Mesenchymal stem cell (in vitro differentiated cells and primary cell): ENCODE data around the gene EFNA5.

ENCODE experiments used
- DNase-seq: peaks from one replicate; pipeline ENCODE4 v3.0.0-alpha.2; 2013
- H2AFZ ChIP-seq: one replicate; pipeline ENCODE4 v1.6.1; 2013; ENCODE audit warnings: low read depth, mild to moderate bottlenecking, control low read depth, inconsistent platforms, low read length, moderate library complexity
- H2AK5ac ChIP-seq: 2 replicates; pipeline ENCODE4 v1.6.1; 2013; ENCODE audit warnings: low read length, moderate library complexity, mild to moderate bottlenecking, inconsistent platforms; ENCODE audit not compliant: severe bottlenecking
- H2BK120ac ChIP-seq: one replicate; pipeline ENCODE4 v1.6.1; 2013; ENCODE audit warnings: low read depth, mild to moderate bottlenecking, inconsistent platforms, low read length, moderate library complexity
- H2BK12ac ChIP-seq, 2 experiments: one replicate each; pipeline ENCODE4 v1.6.1; 2013; ENCODE audit warnings: inconsistent platforms in 2 of 2, low read length in 2 of 2, mild to moderate bottlenecking in 2 of 2, moderate library complexity in 2 of 2, control low read depth in 1 of 2
- H2BK15ac ChIP-seq: one replicate; pipeline ENCODE4 v1.6.1; 2013; ENCODE audit warnings: mild to moderate bottlenecking, low read depth, inconsistent platforms; ENCODE audit not compliant: poor library complexity, severe bottlenecking
- H2BK5ac ChIP-seq: 2 replicates; pipeline ENCODE4 v1.6.1; 2013; ENCODE audit warnings: low read depth, mild to moderate bottlenecking, low read length, control low read depth, inconsistent platforms; ENCODE audit not compliant: poor library complexity, severe bottlenecking
- H3K14ac ChIP-seq, 2 experiments: one replicate each; pipeline ENCODE4 v1.6.1; 2013; ENCODE audit warnings: inconsistent platforms in 2 of 2, low read length in 2 of 2, control low read depth in 1 of 2, mild to moderate bottlenecking in 1 of 2, moderate library complexity in 1 of 2
- H3K18ac ChIP-seq, 2 experiments: one replicate each; pipeline ENCODE4 v1.6.1; 2013; ENCODE audit warnings: inconsistent platforms in 2 of 2, low read length in 2 of 2, control low read depth in 1 of 2, low read depth in 1 of 2, mild to moderate bottlenecking in 1 of 2
- H3K23ac ChIP-seq, 2 experiments: one replicate each; pipeline ENCODE4 v1.6.1; 2013; ENCODE audit warnings: inconsistent platforms in 2 of 2, low read length in 2 of 2, mild to moderate bottlenecking in 2 of 2, moderate library complexity in 2 of 2, control low read depth in 1 of 2
- H3K27ac ChIP-seq: 2 replicates; pipeline ENCODE4 v1.5.1; 2013; ENCODE audit warnings: mild to moderate bottlenecking, moderate library complexity, low read length, control low read depth, inconsistent platforms; ENCODE audit not compliant: poor library complexity, severe bottlenecking
- H3K27me3 ChIP-seq, 2 experiments: 2 replicates each; pipeline versions ENCODE4 v1.6.1 to v1.7.0; 2013; ENCODE audit warnings: low read length in 2 of 2, mild to moderate bottlenecking in 2 of 2, moderate library complexity in 2 of 2, control low read depth in 1 of 2, inconsistent platforms in 1 of 2; ENCODE audit not compliant: control insufficient read depth in 1 of 2, insufficient read depth in 1 of 2
- H3K36me3 ChIP-seq, 2 experiments: 2 replicates each; pipeline versions ENCODE4 v1.6.1 to v1.7.0; 2013; ENCODE audit warnings: low read length in 2 of 2, control low read depth in 1 of 2, inconsistent platforms in 1 of 2, low read depth in 1 of 2, mild to moderate bottlenecking in 1 of 2; ENCODE audit not compliant: insufficient read depth in 2 of 2, control insufficient read depth in 1 of 2
- H3K4ac ChIP-seq, 2 experiments: one replicate each; pipeline ENCODE4 v1.6.1; 2013; ENCODE audit warnings: inconsistent platforms in 2 of 2, low read length in 2 of 2, mild to moderate bottlenecking in 2 of 2, moderate library complexity in 2 of 2, control low read depth in 1 of 2, low read depth in 1 of 2
- H3K4me1 ChIP-seq: 2 replicates; pipeline ENCODE4 v1.6.1; 2013; ENCODE audit warnings: low read depth, low read length, control low read depth; ENCODE audit not compliant: control insufficient read depth, insufficient read depth
- H3K4me2 ChIP-seq: 2 replicates; pipeline ENCODE4 v1.6.1; 2013; ENCODE audit warnings: low read length, mild to moderate bottlenecking, inconsistent platforms; ENCODE audit not compliant: poor library complexity, severe bottlenecking
- H3K4me3 ChIP-seq, 2 experiments: 2 replicates each; pipeline versions ENCODE4 v1.5.1 to v1.7.0; 2013; ENCODE audit warnings: low read length in 2 of 2, mild to moderate bottlenecking in 2 of 2, control low read depth in 1 of 2, low read depth in 1 of 2; ENCODE audit not compliant: insufficient read depth in 1 of 2
- H3K79me1 ChIP-seq: replicated peaks from 2 replicates; pipeline ENCODE4 v1.6.1; 2013; ENCODE audit warnings: mild to moderate bottlenecking, control low read depth, low read length, inconsistent platforms; ENCODE audit not compliant: poor library complexity, severe bottlenecking
- H3K9ac ChIP-seq: 2 replicates; pipeline ENCODE4 v1.7.0; 2013; ENCODE audit warnings: mild to moderate bottlenecking, low read length, moderate library complexity
- H3K9me3 ChIP-seq: 2 replicates; pipeline ENCODE4 v1.7.0; 2013; ENCODE audit warnings: mild to moderate bottlenecking, low read length; ENCODE audit not compliant: control insufficient read depth
- H4K8ac ChIP-seq: one replicate; pipeline ENCODE4 v1.6.1; 2013; ENCODE audit warnings: inconsistent platforms, mild to moderate bottlenecking, low read length, moderate library complexity
- H4K91ac ChIP-seq: one replicate; pipeline ENCODE4 v1.6.1; 2013; ENCODE audit warnings: mild to moderate bottlenecking, low read length, inconsistent platforms
- WGBS: methylation state at CpG from one replicate; pipeline ENCODE4 v1.1.7; 2013; ENCODE audit warnings: mixed read lengths; 5-methylcytosine and 5-hydroxymethylcytosine counted together

EFNA5 gene

DNA sequence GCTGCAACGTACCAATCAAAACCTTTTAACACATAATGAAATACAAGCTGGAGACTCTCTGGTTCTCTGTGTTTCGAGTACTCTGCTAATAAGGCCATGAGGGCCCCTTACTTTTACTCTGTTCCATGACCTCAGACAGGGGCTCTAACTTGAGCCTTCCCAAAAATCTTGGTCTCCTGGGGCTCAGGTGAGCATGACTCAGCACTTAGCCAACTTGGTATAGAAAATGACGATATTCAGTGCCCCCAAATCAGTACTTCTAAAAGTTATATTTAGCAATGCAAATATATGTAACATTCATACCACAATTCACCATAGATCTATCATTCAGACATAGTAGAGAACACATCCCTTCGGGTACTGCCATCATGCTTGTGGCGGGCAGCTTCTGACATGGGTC lies 278.9 kb downstream of the EFNA5 start:
- H3K23ac ChIP-seq: no peak overlapping the region
- H2BK12ac ChIP-seq: no peak overlapping the region
- no peak overlapping the region for H2BK15ac ChIP-seq
- no peak overlapping the region for H3K4me2 ChIP-seq
- no peak overlapping the region for H4K8ac ChIP-seq
- H3K4me3 ChIP-seq: no peak overlapping the region
- no peak overlapping the region for H2AFZ ChIP-seq
- no peaks in the 10 kb centered on the region for H3K36me3 ChIP-seq
- no peak overlapping the region for H3K4ac ChIP-seq
- H2BK5ac ChIP-seq: no peak overlapping the region
- no peak for DNase-seq
- no peak overlapping the region for H2BK120ac ChIP-seq
- H3K27me3 ChIP-seq: no peaks in the 10 kb centered on the region
- peak overlapping the region; percentile 39 for H2AK5ac ChIP-seq
- no peak overlapping the region for H4K91ac ChIP-seq
- peaks cover 12% of the 10 kb centered on the region for H3K79me1 ChIP-seq
- 97% methylated on average over 4 of the region's 5 CpGs for WGBS
- no peak overlapping the region for H3K14ac ChIP-seq
- peaks cover 8% of the 10 kb centered on the region for H3K4me1 ChIP-seq
- H3K27ac ChIP-seq: no peak overlapping the region
- no peak overlapping the region for H3K18ac ChIP-seq
- H3K9ac ChIP-seq: no peak overlapping the region
- no peaks in the 10 kb centered on the region for H3K9me3 ChIP-seq

DNA sequence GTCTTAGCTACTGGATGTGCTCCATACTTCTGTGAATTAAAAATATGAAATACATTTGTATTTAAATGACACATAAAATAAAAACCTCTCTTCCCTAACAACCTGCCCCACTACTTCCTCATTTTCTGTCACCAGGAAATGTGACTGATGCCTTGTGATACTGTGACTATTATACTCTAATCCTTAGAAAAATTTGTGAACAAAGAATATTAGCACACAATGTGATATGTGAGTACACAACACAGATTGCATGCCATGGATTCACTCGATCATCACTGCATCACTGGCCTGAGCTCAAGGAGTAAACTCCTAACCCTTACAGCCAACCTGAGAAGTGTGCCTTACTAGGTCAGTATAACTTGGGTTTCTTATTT lies 281.0 kb downstream of the EFNA5 start:
- no peak overlapping the region for H3K4me3 ChIP-seq
- no peak overlapping the region for H2BK5ac ChIP-seq
- peaks cover 20% of the 10 kb centered on the region for H3K79me1 ChIP-seq
- no peak overlapping the region for H2BK12ac ChIP-seq
- peak overlapping the region; percentile 79 for H3K9ac ChIP-seq
- H3K9me3 ChIP-seq: no peaks in the 10 kb centered on the region
- no peak overlapping the region for H2AFZ ChIP-seq
- H2BK15ac ChIP-seq: no peak overlapping the region
- H3K27ac ChIP-seq: no peak overlapping the region
- H3K14ac ChIP-seq: no peak overlapping the region
- no peak overlapping the region for H2BK120ac ChIP-seq
- H3K27me3 ChIP-seq: no peaks in the 10 kb centered on the region
- H3K36me3 ChIP-seq: no peaks in the 10 kb centered on the region
- no peak overlapping the region for H3K18ac ChIP-seq
- H3K4ac ChIP-seq: no peak overlapping the region
- no peak overlapping the region for H4K91ac ChIP-seq
- no peak overlapping the region for H3K4me2 ChIP-seq
- H3K23ac ChIP-seq: no peak overlapping the region
- H2AK5ac ChIP-seq: no peak overlapping the region
- 80% methylated on average over 1 of the region's 1 CpG for whole genome bisulfite sequencing
- H4K8ac ChIP-seq: no peak overlapping the region
- H3K4me1 ChIP-seq: peaks cover 5% of the 10 kb centered on the region
- DNase-seq: no peak

DNA sequence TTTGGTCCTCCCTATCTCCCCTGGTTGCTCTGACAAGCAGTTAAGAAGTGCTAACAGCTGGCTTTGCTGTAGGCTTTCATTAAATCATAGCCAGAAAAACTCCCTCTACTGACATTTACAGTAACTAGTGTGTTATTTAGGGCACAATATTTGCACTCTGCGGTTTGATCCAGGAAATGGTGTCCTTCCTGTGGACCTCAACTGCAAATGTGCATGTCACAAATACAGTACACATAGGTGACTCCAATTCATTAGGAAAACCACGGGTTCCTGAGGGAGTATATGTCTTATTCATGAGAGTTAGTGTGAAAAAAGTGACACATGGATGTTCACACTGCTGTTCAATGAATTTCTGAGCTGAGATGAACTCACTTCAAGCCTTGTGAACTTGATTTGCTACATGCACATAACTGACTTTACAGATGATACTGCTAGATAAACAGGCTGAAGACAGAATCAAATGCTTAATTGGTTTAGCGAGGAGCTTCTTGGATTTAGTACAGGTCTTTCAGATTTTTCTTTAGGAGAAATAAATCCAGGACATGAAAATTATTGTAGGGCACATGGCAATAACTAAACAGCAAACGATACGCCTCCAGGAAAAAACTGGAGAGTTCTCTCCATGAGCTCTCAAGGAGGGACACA lies 281.5 kb downstream of the EFNA5 start:
- Histone ChIP-seq H3K27me3 (no peaks in the 10 kb centered on the region), H3K4me2 (no peak overlapping the region), H4K8ac (no peak overlapping the region), H2AFZ (no peak overlapping the region), H2BK120ac (no peak overlapping the region), H3K23ac (no peak overlapping the region), H2AK5ac (peak overlapping the region; percentile 60), H3K79me1 (peaks cover 23% of the 10 kb centered on the region), H3K27ac (peak overlapping the region; percentile 93), H2BK5ac (no peak overlapping the region), H2BK15ac (no peak overlapping the region), H3K4ac (peak overlapping the region in 1 of 2 experiments; percentile 13), H3K36me3 (no peaks in the 10 kb centered on the region), H4K91ac (no peak overlapping the region), H3K4me1 (peaks cover 5% of the 10 kb centered on the region), H3K14ac (no peak overlapping the region), H2BK12ac (no peak overlapping the region), H3K18ac (no peak overlapping the region), H3K4me3 (peak overlapping the region in 1 of 2 experiments; percentile 5), H3K9ac (peak overlapping the region; percentile 79), H3K9me3 (no peaks in the 10 kb centered on the region)
- 61% methylated on average over 5 of the region's 5 CpGs for WGBS
- DNase-seq: peak; percentile 66

DNA sequence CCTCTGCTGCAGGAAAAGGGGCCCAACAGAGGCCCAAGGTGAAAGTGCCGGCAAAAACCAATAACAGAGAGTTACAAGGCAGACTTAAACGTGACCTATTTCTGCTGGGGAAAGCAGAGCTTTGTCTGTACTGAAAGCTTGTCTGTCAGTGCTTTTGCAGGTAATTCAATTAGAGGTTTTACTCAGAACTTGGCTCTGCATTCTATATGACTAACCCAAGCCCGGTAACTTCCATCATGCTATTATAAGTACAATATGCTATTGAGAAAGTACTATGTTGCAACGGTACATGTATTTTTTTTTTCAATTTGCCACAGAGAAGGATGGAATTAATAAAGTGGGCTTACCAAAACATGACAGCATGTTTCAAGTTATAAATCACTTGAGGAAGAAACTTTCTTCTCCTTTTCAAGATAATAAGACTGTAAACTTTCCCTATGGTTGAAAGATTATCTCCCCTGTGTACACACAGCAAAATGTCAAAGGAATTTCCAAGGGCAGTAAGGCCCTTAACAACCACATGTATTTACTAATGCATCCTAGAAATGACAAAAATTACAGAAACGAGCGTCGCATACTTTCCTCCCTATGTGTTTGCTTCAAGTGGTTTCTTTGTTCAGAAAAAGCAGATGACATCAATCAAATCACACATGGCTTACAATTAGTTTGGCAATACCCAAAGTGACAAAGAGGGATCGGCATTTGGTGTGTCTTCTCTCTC lies 282.4 kb downstream of the EFNA5 start:
- Histone ChIP-seq H3K9ac (peak overlapping the region; percentile 79), H3K27me3 (no peaks in the 10 kb centered on the region), H3K27ac (peak overlapping the region; percentile 93)

More for the DNA sequence above, 282.4 kb downstream of the EFNA5 start:
- WGBS: 15% methylated on average over 5 of the region's 8 CpGs
- Histone ChIP-seq H3K79me1 (peaks cover 26% of the 10 kb centered on the region), H2BK15ac (no peak overlapping the region), H3K9me3 (no peaks in the 10 kb centered on the region), H2BK12ac (peak overlapping the region in 1 of 2 experiments; percentile 31), H4K91ac (no peak overlapping the region), H2AFZ (no peak overlapping the region), H2AK5ac (peak overlapping the region; percentile 54), H3K18ac (peak overlapping the region in 1 of 2 experiments; percentile 89), H3K4me2 (no peak overlapping the region), H2BK5ac (peak overlapping the region; percentile 14), H3K14ac (no peak overlapping the region), H3K4me3 (peak overlapping the region in 1 of 2 experiments; percentile 45), H3K36me3 (no peaks in the 10 kb centered on the region), H3K4ac (no peak overlapping the region), H3K4me1 (peaks cover 3% of the 10 kb centered on the region), H3K23ac (no peak overlapping the region), H2BK120ac (no peak overlapping the region), H4K8ac (no peak overlapping the region)
- DNase-seq: peak; percentile 81
